Upper lobe of left lung (tissue), 6 donors: ENCODE results near the gene ILRUN. TPM values are rescaled to one million over a fixed set of nuclear protein-coding genes. Genes with fewer than 3 reads are reported as not detected.
"Not testable (repeated sequence)": the region's sequence is repeated elsewhere in the genome, so short reads cannot be mapped to it uniquely, and the experiment has no call there.

Experiments used
- ATAC-seq, 2 donors: fragments of 200-7000 bp; cut with Tn5 transposase; one replicate each; pipeline ENCODE4 v1.9.1; 2022; ENCODE audit warnings: mild to moderate bottlenecking in 2 of 2, moderate library complexity in 2 of 2; ENCODE audit not compliant: low FRiP score in 2 of 2
- DNase-seq, 2 donors: peaks; one replicate each; pipeline ENCODE4 v3.0.0-alpha.2; 2019 to 2020
- H3K27ac ChIP-seq, 4 donors: fragments of 200-600 bp; sonication (generic); one replicate each; pipeline ENCODE4 v1.5.1; 2016 to 2019
- H3K27me3 ChIP-seq, 4 donors: fragments of 200-600 bp; sonication (generic); one replicate each; pipeline ENCODE4 v1.5.1; 2017 to 2019
- H3K36me3 ChIP-seq, 4 donors: fragments of 200-600 bp; sonication (generic); one replicate each; pipeline ENCODE4 v1.5.1; 2016 to 2019
- H3K4me1 ChIP-seq, 4 donors: fragments of 200-600 bp; sonication (generic); one replicate each; pipeline ENCODE4 v1.5.1; 2018 to 2019
- H3K4me3 ChIP-seq, 4 donors: fragments of 200-600 bp; sonication (generic); one replicate each; pipeline ENCODE4 v1.5.1; 2017 to 2019; ENCODE audit warnings: mild to moderate bottlenecking in 2 of 4, moderate library complexity in 1 of 4
- H3K9me3 ChIP-seq, 4 donors: fragments of 200-600 bp; sonication (generic); one replicate each; pipeline ENCODE4 v1.5.1; 2018 to 2019
- CTCF ChIP-seq, 6 experiments: fragments of 450-650 bp in 4 of 6; fragments of 200-600 bp in 2 of 6; sonication (generic) in 2 of 6; IDR thresholded peaks; one replicate each; pipeline ENCODE4 v1.5.1; 2016 to 2019; ENCODE audit warnings: antibody characterized with exemption in 6 of 6
- EP300 ChIP-seq, 4 donors: sonication (generic); formaldehyde crosslinking; IDR thresholded peaks; one replicate each; pipeline ENCODE4 v1.5.1; 2017; ENCODE audit warnings: antibody characterized with exemption in 4 of 4, control low read depth in 2 of 4
- POLR2A ChIP-seq, 4 donors: fragments of 450-650 bp; IDR thresholded peaks; one replicate each; pipeline ENCODE4 v1.5.1; 2016 to 2017; ENCODE audit warnings: antibody characterized with exemption in 4 of 4, mild to moderate bottlenecking in 2 of 4
- POLR2AphosphoS5 ChIP-seq, 2 donors: sonication (generic); formaldehyde crosslinking; IDR thresholded peaks; one replicate each; pipeline ENCODE4 v1.5.1; 2017; ENCODE audit warnings: antibody characterized with exemption in 2 of 2
- WGBS, 2 donors: methylation state at CpG; one replicate each; pipeline ENCODE4 v1.1.5; 2017 to 2018; 5-methylcytosine and 5-hydroxymethylcytosine counted together
- total RNA-seq, 6 donors: library from RNA; depleted of rRNA in 4 of 6; stranded (reverse); fragments of >200 nt in 4 of 6; gene quantifications; one replicate each; pipeline versions ENCODE4 v1.1.0 to v1.2.1, GENCODE V29; 2016 to 2021
- donor health status: DM: no; HTN: no; CAD: no; lungs with moderate emphysema.
- donor health status: DM: no; HTN: yes; CAD: no; lungs with severe emphysema.

Gene ILRUN
- total RNA-seq, 6 donors from 2014 or later, result 50.3 to 111 (median 93.6) TPM

GRCh38 chr6:34679552-34680253 lies 16.9 kb downstream of the ILRUN start:
- Histone ChIP-seq H3K4me1 (peaks cover 23 to 30% (median 25%) of the 10 kb centered on the region in 4 donors), H3K27me3 (no peaks in the 10 kb centered on the region), H3K36me3 (no peaks in the 10 kb centered on the region), H3K4me3 (no peak overlapping the region), H3K27ac (peak overlapping the region in 3 of 4 donors; percentile 18 to 66 (median 44)), H3K9me3 (no peaks in the 10 kb centered on the region)
- ATAC-seq, result peak in 1 of 2 donors; percentile 50
- WGBS, 2 donors, result 35 to 65% methylated on average over 1 of the region's 1 CpG
- no peak for TF ChIP-seq CTCF (IDR thresholded peaks at IDR 0.05)
- TF ChIP-seq POLR2A (IDR thresholded peaks at IDR 0.05), result no peak
- TF ChIP-seq EP300 (IDR thresholded peaks at IDR 0.05), result no peak
- TF ChIP-seq POLR2AphosphoS5 (IDR thresholded peaks at IDR 0.05), result no peak
- DNase-seq, result no peak

GRCh38 chr6:34676140-34676539 lies 20.4 kb downstream of the ILRUN start:
- ATAC-seq, result no peak
- peaks cover 52 to 59% (median 54%) of the 10 kb centered on the region in 4 donors for H3K4me1 ChIP-seq
- no peaks in the 10 kb centered on the region for H3K9me3 ChIP-seq

GRCh38 chr6:34674930-34675329 lies 21.6 kb downstream of the ILRUN start:
- Histone ChIP-seq H3K4me1 (peaks cover 43 to 49% (median 44%) of the 10 kb centered on the region in 4 donors), H3K27ac (peak overlapping the region in 1 of 4 donors; percentile 23)
- not testable (repeated sequence) for DNase-seq, ATAC-seq, H3K9me3 ChIP-seq, H3K4me3 ChIP-seq, H3K36me3 ChIP-seq, H3K27me3 ChIP-seq
- 96 to 98% methylated on average over 9 of the region's 9 CpGs for WGBS, 2 donors

More at GRCh38 chr6:34676140-34676539, 20.4 kb downstream of the ILRUN start:
- H3K27me3 ChIP-seq, result no peaks in the 10 kb centered on the region
- H3K4me3 ChIP-seq, result no peak overlapping the region
- TF ChIP-seq POLR2AphosphoS5 (IDR thresholded peaks at IDR 0.05) (no peak), POLR2A (IDR thresholded peaks at IDR 0.05) (no peak), EP300 (IDR thresholded peaks at IDR 0.05) (no peak), CTCF (IDR thresholded peaks at IDR 0.05) (no peak)
- H3K36me3 ChIP-seq, result no peaks in the 10 kb centered on the region
- no peak for DNase-seq
- no peak overlapping the region for H3K27ac ChIP-seq

GRCh38 chr6:34674268-34674639 lies 22.3 kb downstream of the ILRUN start:
- 94 to 98% methylated on average over 5 of the region's 5 CpGs for WGBS, 2 donors
- Histone ChIP-seq H3K4me1 (peaks cover 37 to 43% (median 38%) of the 10 kb centered on the region in 4 donors), H3K9me3 (no peaks in the 10 kb centered on the region), H3K27me3 (no peaks in the 10 kb centered on the region), H3K27ac (peak overlapping the region in 2 of 4 donors; percentile 23 to 28), H3K36me3 (no peaks in the 10 kb centered on the region), H3K4me3 (no peak overlapping the region)
- ATAC-seq (no peak), DNase-seq (no peak)
- no peak for TF ChIP-seq POLR2A (IDR thresholded peaks at IDR 0.05)
- TF ChIP-seq EP300 (IDR thresholded peaks at IDR 0.05), result no peak
- no peak for TF ChIP-seq POLR2AphosphoS5 (IDR thresholded peaks at IDR 0.05)
- no peak for TF ChIP-seq CTCF (IDR thresholded peaks at IDR 0.05)

- Histone ChIP-seq H3K9me3 (no peaks in the 10 kb centered on the region), H3K4me1 (peaks cover 37 to 42% (median 38%) of the 10 kb centered on the region in 4 donors), H3K27ac (peak overlapping the region in 3 of 4 donors; percentile 23 to 50 (median 47)), H3K36me3 (no peaks in the 10 kb centered on the region), H3K27me3 (no peaks in the 10 kb centered on the region), H3K4me3 (no peak overlapping the region)
- 4 to 9% methylated on average over 1 of the region's 1 CpG for WGBS, 2 donors
- TF ChIP-seq POLR2A (IDR thresholded peaks at IDR 0.05) (no peak), EP300 (IDR thresholded peaks at IDR 0.05) (no peak), CTCF (IDR thresholded peaks at IDR 0.05) (no peak), POLR2AphosphoS5 (IDR thresholded peaks at IDR 0.05) (no peak)
- DNase-seq, result no peak
- no peak for ATAC-seq
Observed at GRCh38 chr6:34673064-34673463, 23.5 kb downstream of the ILRUN start.
